Ureter (tissue), 1 donor: Measurements from ENCODE around the gene EPB41L4A. TPM values are rescaled to one million over a fixed set of nuclear protein-coding genes. Genes with fewer than 3 reads are reported as not detected.
"Not testable (repeated sequence)": the region's sequence is repeated elsewhere in the genome, so short reads cannot be mapped to it uniquely, and the experiment has no call there.

Experiments
- DNase-seq: peaks from one replicate; pipeline ENCODE4 v3.0.0-alpha.2; 2020; ENCODE audit warnings: low spot score
- total RNA-seq: library from RNA; stranded (reverse); gene quantifications from one replicate; pipeline ENCODE4 v1.2.4, GENCODE V29; 2023
- donor health status: DM: yes; HTN: yes; CAD: no.

Gene EPB41L4A
- total RNA-seq, 1 donor from 2014 or later = 36.5 TPM

GRCh38 chr5:112403069-112403468, 16.0 kb downstream of the EPB41L4A start:
- no peak for DNase-seq

GRCh38 chr5:112401924-112402323, 17.2 kb downstream of the EPB41L4A start:
- DNase-seq = no peak

- no peak for DNase-seq
Measured at GRCh38 chr5:112397690-112398089, 21.4 kb downstream of the EPB41L4A start.

- no peak for DNase-seq
Measured at GRCh38 chr5:112396430-112396829, 22.6 kb downstream of the EPB41L4A start.

GRCh38 chr5:112395299-112395698, 23.8 kb downstream of the EPB41L4A start:
- not testable (repeated sequence) for DNase-seq

- peak; percentile 63 for DNase-seq
Measured at GRCh38 chr5:112390327-112390726, 28.8 kb downstream of the EPB41L4A start.

GRCh38 chr5:112388739-112389138, 30.3 kb downstream of the EPB41L4A start:
- no peak for DNase-seq

- no peak for DNase-seq
Measured at GRCh38 chr5:112388074-112388473, 31.0 kb downstream of the EPB41L4A start.

- DNase-seq = no peak
Measured at GRCh38 chr5:112386766-112387165, 32.3 kb downstream of the EPB41L4A start.

- DNase-seq = no peak
Measured at GRCh38 chr5:112385969-112386368, 33.1 kb downstream of the EPB41L4A start.

GRCh38 chr5:112385566-112385965, 33.5 kb downstream of the EPB41L4A start:
- DNase-seq = no peak

GRCh38 chr5:112384523-112384922, 34.6 kb downstream of the EPB41L4A start:
- no peak for DNase-seq

- DNase-seq = no peak
Measured at GRCh38 chr5:112382886-112383285, 36.2 kb downstream of the EPB41L4A start.

GRCh38 chr5:112381521-112381920, 37.6 kb downstream of the EPB41L4A start:
- DNase-seq = no peak

GRCh38 chr5:112379542-112380325, 39.3 kb downstream of the EPB41L4A start:
- no peak for DNase-seq

- DNase-seq = no peak
Measured at GRCh38 chr5:112374818-112375217, 44.3 kb downstream of the EPB41L4A start.

GRCh38 chr5:112374356-112374755, 44.7 kb downstream of the EPB41L4A start:
- no peak for DNase-seq

GRCh38 chr5:112373885-112374284, 45.2 kb downstream of the EPB41L4A start:
- DNase-seq = no peak

- DNase-seq = no peak
Measured at GRCh38 chr5:112372543-112372942, 46.5 kb downstream of the EPB41L4A start.

GRCh38 chr5:112371067-112371466, 48.0 kb downstream of the EPB41L4A start:
- DNase-seq = no peak

GRCh38 chr5:112367400-112367799, 51.7 kb downstream of the EPB41L4A start:
- no peak for DNase-seq

GRCh38 chr5:112366987-112367386, 52.1 kb downstream of the EPB41L4A start:
- DNase-seq = no peak

- DNase-seq = not testable (repeated sequence)
Measured at GRCh38 chr5:112360740-112361139, 58.3 kb downstream of the EPB41L4A start.
